GM18502 (cell line): ENCODE data around the gene DDX10.
"Not testable (repeated sequence)": the region's sequence is repeated elsewhere in the genome, so short reads cannot be mapped to it uniquely, and the experiment has no call there.

ENCODE experiments used
- ATAC-seq: cut with Tn5 transposase; IDR thresholded peaks from one replicate; pipeline ENCODE4 v1.9.1; 2021; ENCODE audit warnings: mild to moderate bottlenecking; ENCODE audit not compliant: unreplicated experiment, poor library complexity

DDX10 gene

DNA sequence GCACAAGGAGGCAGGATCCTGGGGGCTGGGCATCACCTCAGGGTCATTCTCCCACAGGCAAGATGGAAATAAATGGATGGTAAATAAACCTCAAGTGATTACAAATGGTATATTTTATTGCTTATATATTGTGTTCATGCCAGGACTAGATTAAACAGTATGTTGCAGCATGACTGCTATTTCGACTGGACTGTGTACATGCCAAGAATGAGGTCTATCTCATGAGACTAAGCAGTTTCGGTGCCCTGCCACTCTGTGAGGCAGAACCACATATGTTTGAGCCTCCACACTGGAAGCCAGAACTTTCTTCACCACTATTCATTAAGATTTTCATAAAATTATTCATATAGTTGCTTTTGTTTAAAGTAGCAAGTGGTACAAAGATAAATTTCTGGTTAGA is 140.2 kb downstream of the DDX10 start:
- no peak for ATAC-seq

DNA sequence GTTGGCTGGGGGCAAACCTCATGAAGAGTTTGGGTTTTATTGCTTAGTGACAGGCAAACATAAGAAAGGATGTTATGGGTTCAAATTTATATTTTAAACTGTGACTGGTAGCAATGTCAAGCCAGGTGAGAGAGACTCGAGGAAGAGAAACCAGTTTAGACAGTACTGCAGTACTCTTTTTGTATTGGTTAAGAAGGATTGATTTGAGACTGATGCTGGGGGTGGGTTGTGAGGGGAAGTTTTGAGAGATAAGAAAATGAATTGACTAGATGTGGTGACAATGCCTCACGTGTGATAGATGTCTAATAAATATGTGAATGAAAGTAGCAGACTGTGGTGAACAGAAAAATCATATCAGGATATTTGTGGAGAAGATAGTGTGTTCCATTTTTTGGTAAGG is 142.4 kb downstream of the DDX10 start:
- no peak for ATAC-seq

DNA sequence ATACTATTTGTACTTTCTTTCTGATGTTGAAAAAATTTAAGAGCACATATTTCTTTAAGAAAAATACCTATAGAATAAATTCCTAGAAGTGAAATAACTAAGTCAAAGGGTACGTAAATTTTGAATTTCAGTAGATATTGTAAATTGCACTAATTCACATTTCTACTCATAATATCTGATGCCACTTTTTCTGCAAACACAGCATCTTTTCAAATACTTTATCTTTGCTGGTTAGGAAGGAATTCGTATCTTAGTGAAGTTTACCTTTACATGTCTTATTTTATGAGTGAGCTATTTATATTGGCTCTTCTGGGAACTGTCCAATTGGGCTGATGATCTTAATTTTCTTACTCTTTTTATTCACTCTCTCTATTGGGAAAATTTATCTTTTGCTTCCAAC is 148.2 kb downstream of the DDX10 start:
- ATAC-seq = no peak

DNA sequence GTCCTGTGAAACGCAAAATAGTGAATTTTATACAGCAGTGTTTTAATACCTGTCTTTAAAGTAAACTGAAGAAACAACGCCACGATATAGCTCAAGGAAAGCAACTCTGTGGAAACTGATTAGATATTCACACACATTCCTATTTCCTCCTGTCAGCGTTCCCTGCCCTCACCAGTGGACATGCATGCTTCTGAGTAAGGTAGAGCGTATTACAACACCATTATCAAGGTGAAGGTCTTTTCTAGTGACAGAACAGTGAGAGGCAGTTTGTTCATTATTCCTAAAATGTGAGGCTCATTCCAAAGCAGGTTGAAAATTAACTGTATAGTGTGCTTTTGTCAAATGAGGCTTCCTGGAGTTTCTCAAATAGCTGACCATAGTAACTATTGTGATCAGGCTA is 153.1 kb downstream of the DDX10 start:
- ATAC-seq = no peak

DNA sequence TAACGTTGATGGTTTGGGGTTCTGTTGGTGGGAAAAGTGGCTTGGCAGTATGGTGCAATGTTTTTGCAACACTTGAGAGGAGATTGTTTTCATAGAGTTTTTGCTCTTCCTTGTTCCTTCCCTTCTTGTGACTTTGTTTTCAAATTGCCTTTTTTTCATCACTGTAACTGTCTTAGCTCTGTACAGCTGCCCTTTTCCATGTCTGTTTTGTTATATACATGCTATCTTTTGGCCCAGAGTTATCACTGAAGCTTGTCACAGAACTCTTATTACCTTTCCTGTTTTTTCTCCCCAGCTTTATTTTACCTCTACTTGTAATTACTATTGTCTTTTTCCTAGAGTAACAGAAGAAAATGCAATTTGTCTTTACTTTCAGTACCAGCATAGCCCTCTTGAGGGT is 154.1 kb downstream of the DDX10 start:
- ATAC-seq = no peak

DNA sequence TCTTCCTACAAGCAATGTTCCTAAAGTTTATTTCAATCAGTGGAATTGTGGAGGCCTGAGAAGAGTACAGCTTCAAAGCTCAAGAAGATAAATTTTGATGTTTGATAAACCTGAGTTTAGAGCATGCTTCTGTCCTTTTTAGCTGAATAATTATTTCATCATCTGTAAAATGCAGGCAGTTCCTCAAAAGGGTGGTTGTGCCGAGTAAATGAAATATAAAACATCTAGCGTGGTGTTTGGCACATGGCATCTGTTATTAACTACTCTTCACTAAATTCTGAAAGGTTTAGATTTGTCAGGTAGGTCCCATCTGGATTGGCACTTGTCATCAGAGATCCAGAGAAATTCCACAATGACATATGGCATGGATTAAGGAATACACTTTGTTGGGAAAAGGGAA is 155.1 kb downstream of the DDX10 start:
- no peak for ATAC-seq

DNA sequence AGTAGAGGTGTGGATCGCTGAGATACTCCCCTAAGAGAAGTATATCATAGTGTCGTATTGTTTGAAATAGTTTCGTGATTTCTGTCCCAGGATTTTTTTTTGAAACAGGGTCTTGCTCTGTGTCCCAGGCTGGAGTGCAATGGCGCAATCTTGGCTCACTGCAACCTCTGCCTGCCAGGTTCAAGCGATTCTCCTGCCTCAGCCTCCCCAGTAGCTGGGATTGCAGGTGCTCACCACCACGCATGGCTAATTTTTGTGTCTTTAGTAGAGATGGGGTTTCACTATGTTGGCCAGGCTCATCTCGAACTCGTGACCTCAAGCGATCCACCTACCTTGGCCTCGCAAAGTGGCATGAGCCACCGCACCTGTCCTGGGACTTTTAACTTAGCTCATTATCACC is 159.1 kb downstream of the DDX10 start:
- not testable (repeated sequence) for ATAC-seq

DNA sequence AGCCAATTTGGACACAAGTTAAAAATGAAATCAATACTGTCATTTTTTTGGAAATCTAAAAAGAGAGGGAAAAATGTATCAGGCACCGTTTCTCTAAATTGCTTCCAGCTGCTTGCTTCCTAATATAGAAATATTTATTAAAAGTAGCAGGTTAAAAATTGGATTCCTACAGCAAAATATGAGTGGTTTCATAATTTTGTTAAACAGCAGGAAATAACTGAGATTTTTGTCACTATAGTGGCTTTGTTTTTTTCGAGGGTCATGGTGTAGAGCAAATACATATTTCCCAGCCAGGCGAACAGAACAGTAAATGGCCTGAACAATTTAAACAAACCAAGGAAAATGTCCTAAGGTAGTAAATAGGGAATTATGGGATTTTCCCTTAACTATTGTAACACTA is 159.7 kb downstream of the DDX10 start:
- no peak for ATAC-seq

DNA sequence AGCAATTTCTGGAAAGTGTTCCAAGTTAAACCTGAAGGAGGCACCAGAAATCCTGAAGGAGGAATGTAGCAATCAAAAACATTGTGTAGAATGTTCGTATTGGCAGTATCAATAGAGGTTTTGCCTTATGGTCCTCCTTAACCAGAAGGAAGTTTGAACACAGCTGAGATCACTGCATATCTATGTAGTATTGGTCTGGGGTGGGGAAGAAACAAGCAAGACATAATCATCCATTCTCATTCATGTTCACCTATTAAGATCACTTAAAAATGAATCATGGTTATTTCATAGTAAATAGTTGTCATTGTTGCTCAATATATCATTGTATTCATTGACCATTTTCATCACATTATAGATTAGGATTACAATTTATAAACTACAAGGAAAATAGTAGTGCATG is 160.5 kb downstream of the DDX10 start:
- ATAC-seq = no peak

DNA sequence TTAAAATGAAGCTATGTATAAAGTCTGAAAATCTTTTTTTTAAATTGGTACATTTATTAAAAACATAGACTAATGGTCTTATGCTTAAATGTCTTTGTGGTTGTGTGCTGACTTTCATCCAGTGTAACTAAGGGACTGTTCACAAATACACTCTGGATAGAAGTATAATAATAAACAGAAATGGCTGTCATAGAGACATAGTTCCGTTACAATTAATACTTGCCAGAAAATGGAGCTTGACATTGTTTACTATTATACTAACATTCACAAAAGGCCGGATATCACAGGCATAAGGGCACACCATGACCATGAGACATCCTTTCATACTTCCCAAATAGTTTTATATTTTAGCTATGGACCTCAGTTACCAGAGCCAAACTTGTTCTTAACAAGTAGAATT is 161.3 kb downstream of the DDX10 start:
- ATAC-seq = no peak

DNA sequence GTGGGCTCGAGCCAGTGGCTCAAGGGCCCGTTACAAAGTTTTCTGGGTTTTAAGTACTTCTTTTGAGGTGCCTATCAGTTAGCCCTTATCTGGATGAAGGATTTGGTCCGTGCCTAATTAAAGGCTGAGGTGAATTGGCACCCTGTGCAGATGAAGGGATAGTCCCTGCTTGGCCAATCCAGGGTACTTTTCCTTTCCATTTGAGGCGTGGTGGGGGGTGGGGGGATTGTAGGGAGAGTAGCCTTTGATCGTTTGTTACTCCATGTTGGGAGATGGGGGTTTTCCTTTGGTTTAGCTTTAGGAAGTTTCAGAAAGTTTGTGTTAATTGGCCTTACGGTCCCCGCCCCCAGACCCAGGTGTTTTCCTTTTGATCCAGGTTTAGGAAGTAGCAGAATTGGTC is 170.8 kb downstream of the DDX10 start:
- ATAC-seq = no peak

DNA sequence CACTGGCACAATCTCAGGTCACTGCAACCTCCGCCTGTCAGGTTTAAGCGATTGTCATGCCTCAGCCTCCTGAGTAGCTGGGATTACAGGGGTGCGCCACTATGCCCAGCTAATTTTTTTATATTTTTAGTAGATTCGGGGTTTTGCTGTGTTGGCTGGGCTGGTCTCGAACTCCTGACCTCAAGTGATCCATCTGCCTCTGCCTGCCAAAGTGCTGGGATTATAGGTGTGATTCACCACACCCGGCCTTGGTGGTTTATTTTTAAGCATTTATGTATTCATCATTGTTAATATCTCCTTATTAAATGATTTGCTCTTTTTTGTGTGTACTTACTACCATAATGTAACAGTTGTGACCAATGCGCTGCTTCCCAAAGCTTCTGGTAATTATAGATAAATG is 171.7 kb downstream of the DDX10 start:
- no peak for ATAC-seq

DNA sequence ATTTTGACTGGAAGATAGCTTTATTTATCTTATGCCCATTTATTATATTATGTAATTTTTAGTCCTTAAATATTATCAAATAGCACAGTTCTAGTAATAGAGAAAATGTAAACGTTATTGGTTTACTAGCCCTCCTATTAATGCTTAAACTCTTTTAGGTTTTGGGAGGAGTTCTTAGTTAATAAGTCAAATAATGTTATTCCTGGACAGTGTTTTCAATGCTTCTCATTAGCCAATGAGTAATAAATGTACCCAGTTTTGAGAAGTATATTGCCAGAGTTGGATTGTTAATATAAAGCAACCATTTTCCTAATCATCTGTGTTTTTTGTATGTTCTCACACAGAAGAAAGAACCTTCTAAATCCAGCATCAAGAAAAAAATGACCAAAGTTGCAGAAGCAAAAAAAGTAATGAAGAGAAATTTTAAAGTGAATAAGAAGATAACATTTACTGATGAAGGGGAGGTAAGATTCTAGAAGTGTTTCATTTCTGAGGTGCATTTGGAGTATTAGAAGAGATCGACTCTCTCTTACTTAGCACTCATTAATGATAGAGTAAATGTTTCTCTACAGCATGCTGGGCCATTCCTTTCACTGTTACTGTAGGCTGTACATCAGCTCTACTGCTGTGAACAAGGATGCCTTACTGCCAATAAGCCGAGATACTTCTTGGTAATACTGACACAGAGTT is 173.4 kb downstream of the DDX10 start:
- ATAC-seq = no peak

DNA sequence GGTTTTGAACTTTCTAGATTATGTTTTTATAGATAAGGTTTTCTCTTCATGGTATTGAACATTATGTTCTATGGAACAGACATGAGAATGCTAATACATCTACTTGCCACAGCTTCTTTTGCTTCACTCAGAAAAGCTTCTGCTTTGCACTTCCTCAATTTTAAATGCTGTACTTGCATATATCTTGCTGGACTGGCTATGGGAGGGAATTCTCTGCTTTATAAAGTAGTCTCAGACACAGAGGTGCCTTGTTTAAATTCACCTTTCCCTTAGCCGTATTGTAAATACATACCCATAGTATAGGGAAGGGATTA is 173.9 kb downstream of the DDX10 start:
- no peak for ATAC-seq

DNA sequence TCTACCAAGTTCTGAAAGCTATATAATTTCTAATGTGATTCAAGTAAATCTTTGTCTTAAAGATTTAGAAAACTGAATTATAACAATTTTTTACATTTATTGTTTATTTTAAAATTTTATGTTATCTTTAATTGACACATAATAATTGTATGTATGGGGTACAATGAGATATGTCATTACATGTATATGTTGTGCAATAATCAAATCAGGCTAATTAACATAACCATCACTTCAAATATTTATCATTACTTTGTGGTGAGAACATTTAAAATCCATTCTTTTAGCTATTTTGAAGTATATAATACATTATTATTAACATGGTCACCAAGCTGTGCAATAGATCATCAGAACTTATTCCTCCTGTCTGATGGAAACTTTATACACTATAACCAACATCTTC is 181.1 kb downstream of the DDX10 start:
- no peak for ATAC-seq

DNA sequence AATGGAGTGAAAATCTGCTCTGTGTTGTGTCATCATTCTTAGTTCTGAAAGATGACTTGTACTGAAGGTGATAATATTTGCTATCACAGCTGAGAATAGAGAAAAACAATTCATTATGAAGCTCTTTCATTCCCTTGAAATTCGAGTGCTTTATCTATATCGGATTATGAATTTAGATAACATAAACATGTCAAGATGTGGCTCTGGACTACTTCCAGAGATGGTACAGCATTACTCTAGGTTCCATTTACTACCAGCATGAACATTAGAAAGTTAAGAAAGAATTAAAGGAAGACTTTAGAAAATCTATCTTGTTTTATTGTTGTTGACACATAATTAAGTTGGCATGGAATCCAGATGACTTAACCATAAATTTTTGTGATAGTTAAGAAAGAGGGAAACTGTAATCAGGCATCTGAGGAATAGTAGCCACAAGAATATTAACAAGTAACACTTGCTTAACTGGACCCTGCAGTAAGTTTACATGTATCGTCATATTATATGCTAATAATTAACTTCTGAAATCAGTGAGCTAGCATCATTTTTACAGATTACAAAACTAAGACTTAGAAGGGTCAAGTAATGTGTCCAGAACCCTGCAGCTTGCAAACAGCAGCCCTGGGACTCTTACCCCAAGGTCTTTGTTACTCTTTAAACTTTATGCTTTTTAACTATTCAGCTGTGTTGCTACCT is 182.6 kb downstream of the DDX10 start:
- ATAC-seq = no peak

DNA sequence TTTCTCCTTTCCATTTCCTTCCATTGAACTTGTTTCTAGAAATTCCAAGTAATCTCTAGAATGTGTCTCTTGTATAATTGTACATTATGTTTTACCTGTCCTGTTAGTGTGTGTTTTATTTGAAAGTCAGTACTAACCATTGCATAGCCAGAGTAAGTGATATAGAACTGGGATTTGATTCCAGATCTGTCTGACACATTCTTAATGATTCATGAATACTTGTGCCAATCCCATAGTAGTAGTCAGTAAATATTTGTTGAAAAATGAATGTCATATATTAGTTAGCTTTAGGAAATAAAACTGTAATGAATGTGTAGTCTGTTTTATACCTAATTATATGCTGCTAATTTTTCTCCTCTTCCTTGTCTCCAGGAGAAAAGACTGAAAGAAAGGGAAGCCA is 186.9 kb downstream of the DDX10 start:
- no peak for ATAC-seq

DNA sequence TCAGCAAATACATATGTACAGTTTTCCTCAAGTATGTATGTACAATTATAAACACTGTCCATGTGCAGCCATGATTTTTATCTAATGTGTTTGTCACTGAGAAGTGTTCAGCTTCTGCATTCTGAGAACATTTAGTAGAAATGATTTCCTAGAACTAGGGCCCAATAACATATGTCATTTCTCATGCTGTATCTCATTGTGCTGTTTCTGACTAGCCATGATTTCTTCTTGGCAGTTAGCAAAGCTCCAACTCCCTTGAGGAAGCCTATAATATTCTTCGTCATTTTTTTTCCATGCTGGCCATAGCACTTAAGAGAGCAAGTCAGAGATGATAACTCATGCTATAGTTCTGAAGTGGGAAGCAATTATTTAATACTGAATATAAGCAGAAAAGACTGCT is 187.8 kb downstream of the DDX10 start:
- no peak for ATAC-seq

DNA sequence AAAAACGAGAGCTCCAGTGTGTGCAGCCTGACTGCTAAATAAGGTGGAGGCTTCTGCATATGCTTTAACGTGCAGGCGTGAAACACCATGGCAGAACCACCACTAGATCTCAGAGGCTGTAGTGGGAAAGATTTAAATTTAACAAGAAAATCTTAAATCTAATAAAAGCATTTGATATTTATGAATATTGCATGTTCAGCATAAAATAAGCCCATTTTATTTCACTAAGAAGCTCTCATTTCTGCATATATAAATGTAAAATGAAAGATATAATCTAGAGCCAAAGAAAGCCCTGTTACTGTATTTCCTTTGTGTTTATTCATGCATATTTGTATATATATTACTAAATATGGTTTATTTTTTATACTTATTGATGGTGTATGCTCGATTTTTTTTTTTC is 188.3 kb downstream of the DDX10 start:
- ATAC-seq = no peak

DNA sequence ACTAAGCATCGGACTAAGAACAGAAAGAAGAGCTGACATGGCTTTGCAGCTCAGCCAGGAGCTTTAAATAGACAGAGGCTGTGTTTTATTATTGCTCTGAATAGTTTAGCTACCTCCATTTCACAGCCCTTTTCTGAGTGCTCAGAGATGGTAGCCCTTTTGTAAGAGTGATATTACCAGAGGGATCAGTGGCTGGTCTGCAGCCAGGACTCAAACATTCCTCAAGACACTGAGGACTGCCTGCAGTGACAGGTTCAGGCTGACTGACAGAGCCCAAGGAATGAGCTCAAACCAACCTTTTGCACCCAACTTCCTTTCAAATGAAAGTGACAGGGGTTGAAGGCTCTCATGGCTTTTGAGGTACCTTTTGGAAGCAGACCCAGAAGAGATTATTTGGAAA is 189.0 kb downstream of the DDX10 start:
- ATAC-seq = peak; percentile 63

DNA sequence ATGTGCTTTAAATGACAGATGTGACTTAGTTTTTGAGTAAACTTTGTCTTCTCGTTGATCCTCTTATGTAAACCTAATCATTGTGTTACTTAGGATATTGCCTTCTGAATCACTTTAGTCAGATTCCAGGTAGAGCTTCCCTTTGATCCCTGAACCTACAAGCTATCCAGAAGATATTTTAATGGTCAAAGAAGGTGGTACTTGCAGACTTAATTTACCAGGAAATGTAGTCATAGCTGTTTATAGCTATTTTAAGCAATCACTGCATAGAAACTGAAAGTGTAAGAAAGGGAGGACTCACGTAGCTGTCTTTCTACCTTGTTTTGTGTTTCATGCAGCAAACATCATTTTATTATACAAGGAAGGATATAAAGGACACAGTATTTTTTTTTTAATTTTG is 189.5 kb downstream of the DDX10 start:
- peak; percentile 95 for ATAC-seq

DNA sequence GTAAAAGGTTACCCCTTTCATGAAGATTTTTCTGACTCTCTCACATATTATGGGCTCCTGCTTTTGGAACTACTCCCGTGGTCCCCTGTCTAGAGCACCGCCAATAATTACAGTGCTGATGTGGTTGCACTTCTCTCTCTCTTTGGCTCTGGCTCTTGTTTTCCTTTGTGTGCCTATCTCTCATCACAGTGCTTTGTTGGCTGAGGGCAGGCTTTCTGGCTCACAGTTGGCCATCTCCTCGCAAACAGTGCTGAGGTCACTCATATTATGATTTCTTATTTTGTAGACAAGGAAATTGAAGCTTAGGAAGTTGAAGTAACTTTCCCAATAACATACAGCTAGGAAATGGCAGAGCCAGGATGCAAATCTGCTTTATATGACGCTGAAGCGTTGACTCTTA is 192.5 kb downstream of the DDX10 start:
- no peak for ATAC-seq
